NCI-H2081 treated with DMSO at 0.1 percent for 48 hours (cell line): ENCODE data around the gene CFAP74.
A peak's percentile ranks its signal among the peaks of the same experiment; 100 is the strongest.

Experiments
- DNase-seq: peaks from one replicate; lab custom pipeline; 2025; lab: John Stamatoyannopoulos, UW

The CFAP74 gene

GRCh38 chr1:1926346-1926811 is 77.2 kb downstream of the CFAP74 start:
- DNase-seq, result no peak

- DNase-seq, result no peak
Measured at GRCh38 chr1:1925437-1926345, 77.9 kb downstream of the CFAP74 start.

- no peak for DNase-seq
Measured at GRCh38 chr1:1924849-1925248, 78.7 kb downstream of the CFAP74 start.

DNA sequence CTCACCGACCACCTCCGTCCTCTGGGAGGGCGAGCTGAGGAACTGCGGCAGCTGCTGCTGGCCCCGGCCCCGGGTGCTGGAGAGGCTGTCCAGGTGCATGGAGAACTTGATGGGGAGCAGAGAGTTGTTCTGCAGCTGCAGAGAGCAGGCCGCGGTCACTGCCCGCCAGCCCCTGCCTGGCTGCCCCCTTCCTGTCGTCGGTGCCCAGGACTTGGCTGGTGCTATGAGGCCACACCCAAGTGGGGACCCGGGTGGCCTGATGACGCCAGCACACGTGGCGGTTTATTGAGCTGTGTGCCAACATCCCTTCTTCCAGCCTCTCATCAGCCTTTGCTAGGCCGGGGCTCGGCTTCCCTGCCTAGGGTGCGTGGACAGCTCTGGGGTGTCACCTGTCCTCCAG is 79.2 kb downstream of the CFAP74 start:
- no peak for DNase-seq

GRCh38 chr1:1922956-1923833 is 80.4 kb downstream of the CFAP74 start:
- no peak for DNase-seq

DNA sequence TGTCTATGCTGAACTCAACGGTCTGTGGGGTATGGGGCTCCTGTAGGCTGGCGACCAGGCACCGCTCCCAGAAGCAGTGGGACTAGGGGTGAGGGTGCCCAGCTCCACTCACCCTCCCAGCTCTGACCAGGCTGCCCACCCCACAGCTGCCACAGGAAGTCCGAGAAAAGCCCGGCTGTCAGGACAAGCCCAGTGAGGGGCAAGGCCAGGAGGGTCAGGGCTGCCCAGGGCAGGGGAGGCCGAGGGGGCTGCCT is 81.0 kb downstream of the CFAP74 start:
- no peak for DNase-seq

GRCh38 chr1:1921901-1922701 is 81.5 kb downstream of the CFAP74 start:
- no peak for DNase-seq

DNA sequence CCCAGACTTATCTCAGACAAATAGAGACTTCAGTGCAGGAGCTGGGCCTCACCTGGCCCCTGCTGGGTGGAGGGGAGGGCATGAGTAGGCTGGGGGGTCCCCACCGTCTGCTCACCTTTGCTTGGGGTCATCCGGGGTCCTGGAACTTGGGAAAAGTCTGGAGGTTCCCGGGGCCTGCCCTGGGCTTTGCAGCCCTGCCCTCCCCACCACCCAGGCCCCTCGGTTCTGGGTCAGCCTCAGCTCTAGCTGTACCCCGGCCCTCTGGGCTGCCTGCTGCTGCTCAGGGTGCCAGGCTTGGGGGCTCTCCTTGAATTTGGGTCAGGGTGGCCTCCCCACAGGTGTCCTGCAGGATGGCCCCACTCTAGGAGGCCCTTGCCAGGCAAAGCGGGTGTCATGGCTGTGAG is 82.1 kb downstream of the CFAP74 start:
- no peak for DNase-seq

GRCh38 chr1:1920608-1921458 is 82.8 kb downstream of the CFAP74 start:
- no peak for DNase-seq

GRCh38 chr1:1920057-1920607 is 83.5 kb downstream of the CFAP74 start:
- no peak for DNase-seq

GRCh38 chr1:1919304-1920056 is 84.1 kb downstream of the CFAP74 start:
- DNase-seq, result peak; percentile 82

GRCh38 chr1:1918901-1919303 is 84.7 kb downstream of the CFAP74 start, which contains the start of gene TMEM52:
Gene TMEM52, minus strand, starts transcription at chr1:1919279. Its CDS starts 14 bp downstream, at chr1:1919265.
- DNase-seq, result no peak

DNA sequence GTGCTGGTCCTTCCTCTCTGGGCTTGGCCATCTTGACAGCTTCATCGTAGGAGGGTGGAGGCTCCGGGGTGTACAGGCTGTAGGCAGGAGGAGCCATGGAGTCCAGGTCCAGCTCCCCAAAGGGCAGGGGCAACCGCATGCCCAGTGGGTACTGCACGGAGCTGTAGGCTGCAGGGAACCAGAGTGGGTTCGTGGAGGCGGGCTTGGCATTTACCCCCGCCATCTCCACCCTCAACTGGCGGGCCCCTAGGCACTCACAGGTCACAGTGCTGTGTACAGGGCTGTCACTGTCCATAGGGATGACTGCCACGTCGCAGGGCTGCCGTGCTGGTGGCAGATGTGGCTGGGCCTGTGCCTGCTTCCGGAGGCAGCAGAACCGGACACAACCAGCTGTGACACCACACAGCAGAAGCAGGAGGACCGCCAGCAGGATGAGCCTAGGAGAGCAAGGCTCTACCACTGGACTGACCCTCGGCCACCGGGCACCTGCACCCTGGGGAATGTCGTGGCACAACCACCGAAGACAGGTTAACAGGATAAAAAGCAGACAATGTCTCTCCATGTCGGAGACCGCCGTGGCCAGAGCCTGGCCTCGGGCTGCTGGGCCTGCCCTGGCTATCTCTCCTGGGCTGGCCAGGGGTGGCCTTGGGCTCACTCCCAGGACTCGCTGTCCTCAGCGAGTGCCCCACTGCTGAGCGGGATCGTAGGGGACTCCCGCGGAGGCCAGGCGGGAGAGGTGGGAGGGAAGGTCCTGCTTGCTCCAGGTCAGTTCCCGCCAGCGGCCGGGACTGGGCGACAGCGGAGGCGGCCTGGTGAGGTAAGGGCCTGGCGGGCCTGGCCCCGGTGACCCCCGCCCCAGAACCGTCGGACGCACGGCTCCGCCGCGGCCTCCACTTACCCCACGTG is 85.3 kb downstream of the CFAP74 start:
- no peak for DNase-seq

DNA sequence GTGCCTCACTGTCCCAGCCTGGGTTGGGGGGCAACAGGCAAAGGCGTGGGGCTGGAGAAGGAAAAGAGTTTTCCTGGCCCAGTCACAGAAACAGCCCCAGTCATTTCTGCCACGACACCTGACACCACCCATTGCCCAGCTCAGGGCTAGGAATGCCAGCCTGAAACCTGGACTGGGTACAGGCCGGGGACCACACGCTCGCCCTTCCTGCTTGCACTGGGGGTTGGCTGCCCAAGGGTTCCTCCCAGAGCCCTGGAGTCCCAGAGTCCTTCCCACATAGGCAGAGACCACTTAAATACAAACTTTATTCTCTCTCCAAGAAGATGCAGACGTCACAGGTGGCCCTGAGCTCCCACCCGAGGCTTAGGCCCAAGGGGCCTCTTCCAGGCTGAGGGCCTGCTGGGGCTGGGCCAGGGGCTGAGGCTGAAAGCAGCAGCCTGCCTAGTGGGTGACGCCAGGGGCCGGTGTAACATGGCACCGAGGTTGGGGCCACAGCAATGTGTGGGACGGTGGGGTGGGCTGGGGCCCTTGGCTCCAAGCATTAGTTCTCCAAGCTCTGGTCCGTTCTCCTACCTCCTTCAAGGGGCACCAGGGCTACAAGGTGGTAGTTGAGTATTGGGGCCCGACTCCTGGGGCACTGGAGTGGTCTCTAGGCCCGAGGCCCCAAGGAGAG is 86.1 kb downstream of the CFAP74 start:
- DNase-seq, result no peak

- DNase-seq, result no peak
Measured at GRCh38 chr1:1916851-1917251, 86.7 kb downstream of the CFAP74 start.

DNA sequence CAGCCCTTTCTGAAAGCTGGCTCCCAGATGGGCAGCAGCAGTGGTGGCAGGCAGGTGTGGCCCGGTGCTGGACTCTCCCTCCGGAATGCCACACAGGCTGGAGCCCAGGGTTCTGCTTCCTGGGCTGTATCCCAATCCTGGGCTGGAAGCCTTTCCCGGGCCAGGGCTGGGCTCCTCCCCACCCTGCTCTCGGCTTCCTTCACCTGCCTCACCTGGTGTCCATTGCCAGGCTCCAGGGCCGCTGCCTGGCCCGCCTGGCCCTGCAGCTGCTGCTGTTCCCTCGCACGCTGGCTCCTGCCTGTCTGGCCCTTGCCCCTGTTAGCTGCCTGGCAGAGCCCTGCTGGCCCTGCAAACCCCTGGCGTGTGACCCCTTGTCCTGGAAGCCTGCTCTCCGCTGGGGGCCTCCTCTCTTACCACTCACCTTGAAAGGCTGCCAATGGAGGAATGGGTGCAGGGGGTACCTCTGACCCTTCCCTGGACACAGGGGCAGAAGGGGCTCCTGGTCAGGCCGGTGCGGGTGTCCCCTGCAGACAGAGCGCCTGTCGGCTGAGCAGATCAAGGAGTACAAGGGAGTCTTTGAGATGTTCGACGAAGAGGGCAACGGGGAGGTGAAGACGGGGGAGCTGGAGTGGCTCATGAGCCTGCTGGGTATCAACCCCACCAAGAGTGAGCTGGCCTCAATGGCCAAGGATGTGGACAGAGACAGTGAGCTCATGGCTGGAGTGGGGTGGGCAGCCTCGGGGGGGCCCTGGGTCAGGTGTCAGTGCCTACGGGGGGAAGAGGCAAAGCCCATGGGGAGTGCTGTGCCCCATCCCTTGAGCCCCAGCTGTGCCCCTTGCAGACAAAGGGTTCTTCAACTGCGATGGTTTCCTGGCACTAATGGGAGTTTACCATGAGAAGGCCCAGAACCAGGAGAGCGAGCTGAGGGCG is 87.4 kb downstream of the CFAP74 start:
- no peak for DNase-seq

DNA sequence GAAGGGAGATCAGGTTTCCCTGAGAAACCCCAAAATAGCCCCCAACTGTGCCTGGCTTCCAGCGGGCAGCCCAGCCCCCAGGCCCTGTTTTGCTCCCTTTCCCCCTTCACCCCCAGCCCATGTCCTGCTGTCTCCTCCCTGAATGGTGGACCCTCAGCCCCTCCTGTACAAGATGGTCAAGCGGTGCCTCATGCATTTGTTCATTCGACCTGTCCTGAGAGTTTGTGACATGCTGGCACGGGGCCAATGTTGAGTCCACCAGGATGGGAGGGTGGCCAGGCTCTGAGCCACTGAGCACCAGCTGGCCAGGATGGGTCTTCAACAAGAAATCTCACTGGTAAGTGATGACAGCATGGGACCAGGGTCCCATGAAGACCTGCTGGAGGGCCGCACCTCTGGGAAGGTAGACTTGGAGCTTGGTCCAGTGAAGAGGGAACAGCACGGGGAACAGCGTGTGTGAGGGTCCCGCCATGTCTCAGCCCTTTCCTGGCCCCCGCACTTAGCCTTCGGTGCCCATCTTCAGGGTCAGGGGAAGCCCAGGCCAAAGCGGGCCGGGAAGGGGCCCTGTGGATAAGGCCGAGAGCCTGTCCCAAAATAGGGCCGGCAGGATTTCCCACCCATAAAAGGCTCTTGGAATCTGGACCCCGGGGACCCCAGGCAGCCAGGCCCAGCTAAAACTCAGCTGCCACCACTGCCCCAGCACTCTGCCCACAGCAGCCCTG is 88.5 kb downstream of the CFAP74 start, which contains the start of gene CALML6:
TSS of gene CALML6 (plus strand) at position 290 of the 722 bp plus-strand sequence. CDS start at position 311, 21 bp downstream.
- no peak for DNase-seq
